IMR-90 (cell line): Measurements from ENCODE around the gene CYP19A1. TPM values are rescaled to one million over a fixed set of nuclear protein-coding genes. Genes with fewer than 3 reads are reported as not detected.

Experiments used
- ATAC-seq: fragments of 200-7000 bp; cut with Tn5 transposase; 2 replicates; pipeline ENCODE4 v1.9.1; 2020; ENCODE audit warnings: low read depth, mild to moderate bottlenecking, moderate library complexity
- BruUV-seq: library from RNA; stranded (reverse); fragments of 400-500 nt; replicated peaks from 2 replicates; lab custom pipeline; 2021; lab: Mats Ljungman, UMichigan
- CTCF ChIA-PET: fragments of 300-600 bp; formaldehyde crosslinking; extraction: SDS; loops from one replicate; lab custom pipeline; 2021; ENCODE audit warnings: antibody characterized with exemption; lab: Yijun Ruan, JAX
- POLR2A ChIA-PET: fragments of 300-600 bp; sonication (Branson Sonifier 250); formaldehyde crosslinking; loops from one replicate; lab custom pipeline; 2022; ENCODE audit warnings: antibody characterized with exemption; ENCODE audit not compliant: unreplicated experiment; lab: Charles Lee
- DNase-seq: peaks from one replicate; pipeline ENCODE4 v3.0.0; 2013
- H2AFZ ChIP-seq: replicated peaks from 2 replicates; pipeline ENCODE3; 2013; ENCODE audit warnings: low read length, mild to moderate bottlenecking; ENCODE audit not compliant: poor library complexity
- H2AK5ac ChIP-seq: 2 replicates; pipeline ENCODE4 v1.6.1; 2013; ENCODE audit warnings: low read depth, low read length, inconsistent platforms
- H2AK9ac ChIP-seq: replicated peaks from 2 replicates; pipeline ENCODE3; 2013; ENCODE audit warnings: mild to moderate bottlenecking, low read depth, low read length, moderate library complexity; ENCODE audit not compliant: poor library complexity
- H2BK120ac ChIP-seq: 2 replicates; pipeline ENCODE4 v1.6.1; 2013; ENCODE audit warnings: low read depth, low read length, inconsistent platforms
- H2BK15ac ChIP-seq: 3 replicates; pipeline ENCODE4 v1.6.1; 2013; ENCODE audit warnings: low read depth, low read length, inconsistent platforms
- H2BK20ac ChIP-seq: 2 replicates; pipeline ENCODE4 v1.6.1; 2013; ENCODE audit warnings: low read depth, mild to moderate bottlenecking, inconsistent platforms, low read length, moderate library complexity
- H2BK5ac ChIP-seq: 2 replicates; pipeline ENCODE4 v1.6.1; 2013; ENCODE audit warnings: mild to moderate bottlenecking, low read depth, low read length, inconsistent platforms; ENCODE audit not compliant: poor library complexity, severe bottlenecking
- H3K14ac ChIP-seq: replicated peaks from 2 replicates; pipeline ENCODE4 v1.6.1; 2013; ENCODE audit warnings: low read depth, low read length, inconsistent platforms
- H3K18ac ChIP-seq: 2 replicates; pipeline ENCODE4 v1.6.1; 2013; ENCODE audit warnings: low read depth, low read length, control low read depth
- H3K23ac ChIP-seq: 2 replicates; pipeline ENCODE4 v1.6.1; 2013; ENCODE audit warnings: low read depth, low read length, inconsistent platforms
- H3K27ac ChIP-seq: 2 replicates; pipeline ENCODE4 v1.5.1; 2013; ENCODE audit warnings: mild to moderate bottlenecking, control low read depth, low read length; ENCODE audit not compliant: insufficient read depth
- H3K27me3 ChIP-seq: 2 replicates; pipeline ENCODE4 v1.6.1; 2013; ENCODE audit warnings: low read length; ENCODE audit not compliant: control insufficient read depth, insufficient read depth
- H3K36me3 ChIP-seq: 2 replicates; pipeline ENCODE4 v1.6.1; 2013; ENCODE audit warnings: low read length, mixed read lengths; ENCODE audit not compliant: control insufficient read depth, insufficient read depth
- H3K4ac ChIP-seq: 2 replicates; pipeline ENCODE4 v1.6.1; 2013; ENCODE audit warnings: low read depth, low read length, inconsistent platforms
- H3K4me1 ChIP-seq: 2 replicates; pipeline ENCODE4 v1.6.1; 2013; ENCODE audit warnings: low read length, mixed read lengths; ENCODE audit not compliant: control insufficient read depth, insufficient read depth
- H3K4me2 ChIP-seq: 2 replicates; pipeline ENCODE4 v1.6.1; 2013; ENCODE audit warnings: low read depth, mild to moderate bottlenecking, control low read depth, low read length, moderate library complexity
- H3K4me3 ChIP-seq: 2 replicates; pipeline ENCODE4 v1.5.1; 2013; ENCODE audit warnings: low read depth, mild to moderate bottlenecking, control low read depth, low read length, moderate library complexity; ENCODE audit not compliant: insufficient read depth
- H3K56ac ChIP-seq: 2 replicates; pipeline ENCODE4 v1.6.1; 2013; ENCODE audit warnings: low read length, inconsistent platforms; ENCODE audit not compliant: insufficient read depth; ENCODE audit errors: extremely low read depth
- H3K79me1 ChIP-seq, 2 experiments: 2 replicates each; pipeline ENCODE4 v1.6.1; 2013; ENCODE audit warnings: low read length in 2 of 2, inconsistent platforms in 1 of 2, low read depth in 1 of 2
- H3K9ac ChIP-seq: 2 replicates; pipeline ENCODE4 v1.6.1; 2013; ENCODE audit warnings: low read depth, low read length, control low read depth
- H3K9me1 ChIP-seq: 2 replicates; pipeline ENCODE4 v1.6.1; 2013; ENCODE audit warnings: low read length, inconsistent platforms; ENCODE audit not compliant: insufficient read depth
- H3K9me3 ChIP-seq: 2 replicates; pipeline ENCODE4 v1.6.1; 2013; ENCODE audit warnings: low read length; ENCODE audit not compliant: control insufficient read depth, insufficient read depth
- H4K20me1 ChIP-seq: 2 replicates; pipeline ENCODE4 v1.6.1; 2013; ENCODE audit warnings: low read length, inconsistent platforms; ENCODE audit not compliant: insufficient read depth
- H4K5ac ChIP-seq: 2 replicates; pipeline ENCODE4 v1.6.1; 2013; ENCODE audit warnings: mild to moderate bottlenecking, low read depth, low read length, control low read depth
- H4K8ac ChIP-seq, 2 experiments: 2 replicates each; pipeline ENCODE4 v1.6.1; 2013; ENCODE audit warnings: low read depth in 2 of 2, low read length in 2 of 2, control low read depth in 1 of 2, inconsistent platforms in 1 of 2
- H4K91ac ChIP-seq: 2 replicates; pipeline ENCODE4 v1.6.1; 2013; ENCODE audit warnings: low read depth, low read length, inconsistent platforms; ENCODE audit not compliant: insufficient read depth
- CEBPB ChIP-seq: IDR thresholded peaks from 2 replicates; pipeline ENCODE4 v1.6.1; 2012; ENCODE audit warnings: low read depth, low read length, improper control_type of control experiment
- RAD21 ChIP-seq: IDR thresholded peaks from 2 replicates; pipeline ENCODE4 v1.6.1; 2012; ENCODE audit warnings: low read length, improper control_type of control experiment
- WGBS, 2 experiments: methylation state at CpG; one replicate each; pipeline versions ENCODE4 v1.1.5 to v1.1.7; 2013; ENCODE audit warnings: missing lambda C conversion rate in 2 of 2; ENCODE audit not compliant: insufficient read length in 1 of 2; ENCODE audit errors: extremely low coverage in 2 of 2; 5-methylcytosine and 5-hydroxymethylcytosine counted together
- dilution Hi-C: fragments of 300-500 bp; cut with HindIII; formaldehyde crosslinking; loops from one replicate; pipeline ENCODE4 v1.14.3; 2018; ENCODE audit warnings: low sequenced_read_pairs; ENCODE audit not compliant: unreplicated experiment
- in situ Hi-C: fragments of 300-500 bp; cut with MboI; formaldehyde crosslinking; loops from 3 replicates; pipeline ENCODE4 v1.14.3; 2019; ENCODE audit warnings: low sequenced_read_pairs, inconsistent platforms, mixed read lengths
- intact Hi-C: fragments of 100-400 bp; cut with micrococcal nuclease; formaldehyde crosslinking; loops from 2 replicates; pipeline ENCODE4 v1.10.0; 2022
- polyA plus RNA-seq, 3 experiments: library from polyadenylated mRNA; depleted of rRNA; stranded (reverse); fragments of >200 nt; gene quantifications; 2 replicates each; pipeline ENCODE4 v1.2.3, GENCODE V29; 2012; ENCODE audit warnings: low replicate concordance in 1 of 3
- total RNA-seq: library from RNA; depleted of rRNA; stranded (reverse); fragments of >200 nt; gene quantifications from 2 replicates; pipeline ENCODE4 v1.2.3, GENCODE V29; 2012

The CYP19A1 gene
- total and polyA plus RNA-seq, 2 of the 4 experiments (the other 2 are of a cell fraction) = not detected

DNA sequence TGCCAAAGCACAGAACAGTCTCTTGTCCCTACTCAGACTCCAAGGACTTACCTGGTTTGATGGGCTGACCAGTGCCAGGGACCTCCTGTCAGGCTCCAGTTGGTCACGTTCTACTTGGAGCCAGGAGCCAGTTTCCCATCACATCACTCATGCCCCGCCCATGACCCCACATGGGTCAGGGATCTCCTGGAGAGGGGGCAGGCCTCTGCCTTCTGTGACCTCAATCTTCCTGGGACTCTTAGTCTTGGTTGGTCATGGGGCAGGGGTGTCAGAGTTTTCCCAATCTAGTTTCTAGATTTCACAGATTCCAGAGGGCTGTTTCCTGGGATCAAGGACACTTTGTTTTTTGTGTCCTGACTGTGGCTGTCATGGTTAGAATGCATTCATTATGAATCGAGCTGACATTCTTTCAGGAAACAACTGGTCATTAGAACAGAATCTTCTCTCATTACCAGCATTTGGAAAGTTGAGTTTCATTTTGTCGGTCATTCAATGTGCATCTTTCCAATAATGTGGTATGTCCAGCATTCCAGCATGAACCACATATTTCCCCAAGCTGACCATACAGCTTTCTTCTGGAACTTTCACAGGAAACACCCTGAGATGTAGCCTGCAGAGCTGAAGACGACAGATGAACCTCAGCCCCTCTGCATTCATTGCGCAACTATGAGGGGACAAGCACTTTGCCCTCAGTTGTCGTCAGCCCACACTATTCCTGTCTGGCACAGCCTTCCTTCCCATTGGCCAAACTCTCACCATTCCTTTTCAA lies 19.8 kb downstream of the CYP19A1 start:
- Histone ChIP-seq H4K8ac (no peak overlapping the region), H3K27me3 (peaks cover 14% of the 10 kb centered on the region), H2AFZ (no peak overlapping the region), H3K9me1 (no peaks in the 10 kb centered on the region), H3K79me1 (no peaks in the 10 kb centered on the region), H3K4me2 (no peak overlapping the region), H2AK5ac (no peak overlapping the region), H2BK120ac (no peak overlapping the region), H4K5ac (no peak overlapping the region), H3K9ac (no peak overlapping the region), H4K20me1 (no peaks in the 10 kb centered on the region), H2BK5ac (no peak overlapping the region), H2AK9ac (no peak overlapping the region), H4K91ac (no peak overlapping the region), H3K56ac (no peak overlapping the region), H2BK15ac (no peak overlapping the region), H3K4ac (no peak overlapping the region), H3K4me1 (peaks cover 4% of the 10 kb centered on the region; the same call in 1 of the 2 replicates), H2BK20ac (no peak overlapping the region), H3K9me3 (no peaks in the 10 kb centered on the region), H3K14ac (no peak overlapping the region), H3K27ac (no peak overlapping the region), H3K23ac (no peak overlapping the region), H3K4me3 (no peak overlapping the region), H3K36me3 (no peaks in the 10 kb centered on the region), H3K18ac (no peak overlapping the region)
- ATAC-seq = peak; percentile 21; the same call in 1 of the 2 replicates
- dilution Hi-C loops (no loop called here), intact Hi-C loops (no loop called here), in situ Hi-C loops (no loop called here)
- ChIA-PET POLR2A (no interaction called here), CTCF (no interaction called here)
- DNase-seq = no peak
- no TSS peak for BruUV-seq
- WGBS, 2 experiments = 57% methylated on average over 4 of the region's 7 CpGs; no CpG with 5 or more reads in 1 of the 2 experiments
- TF ChIP-seq CEBPB (peak; percentile 85), RAD21 (no peak)
